ENCODE measurements around the gene TEP1.
A peak's percentile ranks its signal among the peaks of the same experiment; 100 is the strongest.
"Not testable (repeated sequence)": the region's sequence is repeated elsewhere in the genome, so short reads cannot be mapped to it uniquely, and the experiment has no call there.

TEP1 gene

GRCh38 chr14:20386276-20386855, 26.9 kb downstream of the TEP1 start:
- DNase-seq (ENCODE audit: low spot score), result no peak

DNA sequence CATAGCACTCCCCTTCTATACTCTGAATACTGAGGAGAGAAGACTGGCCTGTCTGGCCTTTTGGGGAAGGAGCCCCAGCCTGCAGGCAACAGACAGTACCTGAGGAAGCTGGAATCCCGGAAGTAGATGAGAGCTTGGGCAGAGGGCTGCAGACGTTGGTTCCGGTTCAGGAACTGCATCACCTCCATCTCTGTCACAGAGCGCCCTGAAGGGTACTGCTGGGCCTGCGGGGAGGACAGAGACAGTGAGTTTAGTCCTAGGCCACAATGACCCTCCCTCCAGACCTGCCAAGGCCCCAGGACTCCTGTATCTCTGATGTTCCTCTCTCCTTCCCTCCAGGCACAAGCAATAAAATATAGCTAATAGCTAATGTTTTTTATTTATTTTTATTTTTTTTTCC, 28.4 kb downstream of the TEP1 start:
- DNase-seq (ENCODE audit: low spot score), result no peak

GRCh38 chr14:20384321-20384720, 29.0 kb downstream of the TEP1 start:
- DNase-seq (ENCODE audit: low spot score), result no peak

GRCh38 chr14:20383636-20384035, 29.7 kb downstream of the TEP1 start:
- DNase-seq (ENCODE audit: low spot score), result no peak

GRCh38 chr14:20383032-20383431, 30.3 kb downstream of the TEP1 start:
- no peak for DNase-seq (ENCODE audit: low spot score)

GRCh38 chr14:20382526-20382925, 30.8 kb downstream of the TEP1 start:
- DNase-seq (ENCODE audit: low spot score), result no peak

GRCh38 chr14:20381341-20381740, 32.0 kb downstream of the TEP1 start:
- no peak for DNase-seq (ENCODE audit: low spot score)

- DNase-seq (ENCODE audit: low spot score), result no peak
Measured at GRCh38 chr14:20380681-20381080, 32.6 kb downstream of the TEP1 start.

GRCh38 chr14:20379743-20380142, 33.6 kb downstream of the TEP1 start:
- DNase-seq (ENCODE audit: low spot score), result no peak

GRCh38 chr14:20377171-20377570, 36.1 kb downstream of the TEP1 start:
- DNase-seq (ENCODE audit: low spot score), result no peak

GRCh38 chr14:20376071-20376588, 37.2 kb downstream of the TEP1 start:
- no peak for DNase-seq (ENCODE audit: low spot score)

GRCh38 chr14:20375471-20375870, 37.8 kb downstream of the TEP1 start:
- DNase-seq (ENCODE audit: low spot score), result no peak

DNA sequence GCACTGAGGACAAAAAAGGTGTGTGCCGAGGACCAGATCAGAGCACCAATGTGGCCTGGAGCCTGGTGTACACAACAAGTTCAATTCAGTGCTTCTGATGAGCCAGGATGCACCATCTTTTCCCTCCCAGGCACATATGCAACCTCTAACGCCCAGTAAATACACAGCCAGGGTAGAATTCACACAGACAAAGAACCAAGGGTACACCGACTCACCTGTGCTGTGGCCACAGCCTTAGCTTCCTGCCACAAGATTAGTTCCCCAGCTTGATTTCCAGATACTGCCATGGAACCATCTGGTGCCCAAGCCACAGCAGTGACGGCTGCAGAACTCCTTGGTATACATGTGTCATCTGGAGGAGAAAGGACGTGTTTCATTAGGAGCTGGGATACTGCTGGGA, 40.5 kb downstream of the TEP1 start:
- no peak for DNase-seq (ENCODE audit: low spot score)

- DNase-seq (ENCODE audit: low spot score), result no peak
Measured at GRCh38 chr14:20365928-20366327, 47.4 kb downstream of the TEP1 start.

DNA sequence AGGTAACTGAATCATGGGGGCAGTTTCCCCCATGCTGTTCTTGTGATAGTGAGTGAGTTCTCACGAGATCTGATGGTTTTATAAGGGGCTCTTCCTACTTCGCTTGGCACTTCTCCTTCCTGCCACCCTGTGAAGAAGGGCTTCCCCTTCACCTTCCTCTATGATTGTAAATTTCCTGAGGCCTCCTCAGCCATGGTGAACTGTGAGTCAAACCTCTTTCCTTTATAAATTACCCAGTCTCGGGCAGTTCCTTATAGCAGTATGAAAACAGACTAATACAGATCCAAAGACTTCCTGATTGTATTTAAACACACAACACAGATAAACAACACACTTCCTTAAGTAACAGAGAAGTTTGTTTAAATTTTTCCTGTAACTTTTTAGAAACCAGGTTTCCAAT, 54.8 kb downstream of the TEP1 start:
- DNase-seq (ENCODE audit: low spot score), result not testable (repeated sequence)

GRCh38 chr14:20356422-20356821, 56.9 kb downstream of the TEP1 start:
- DNase-seq (ENCODE audit: low spot score), result no peak

DNA sequence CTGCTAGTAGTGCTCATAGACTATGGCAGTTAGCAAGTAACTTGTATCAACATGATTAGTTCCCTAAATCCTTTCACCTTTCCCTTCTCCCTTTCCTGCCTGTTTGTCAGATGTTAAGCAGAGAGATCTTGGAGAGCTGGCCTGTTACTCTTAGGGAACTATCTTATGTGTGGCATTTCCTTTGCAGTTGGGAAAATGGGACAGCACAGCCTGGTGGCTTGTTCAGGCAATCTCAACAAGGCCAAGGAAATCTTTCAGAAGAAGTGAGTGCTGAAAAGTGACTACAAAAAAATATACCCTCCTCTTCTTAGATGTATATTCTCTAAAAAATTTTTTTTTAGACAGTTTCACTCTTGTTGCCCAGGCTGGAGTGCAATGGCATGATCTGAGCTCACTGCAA, 62.4 kb downstream of the TEP1 start:
- DNase-seq (ENCODE audit: low spot score), result no peak

GRCh38 chr14:20350282-20350681, 63.0 kb downstream of the TEP1 start:
- DNase-seq (ENCODE audit: low spot score), result no peak

DNA sequence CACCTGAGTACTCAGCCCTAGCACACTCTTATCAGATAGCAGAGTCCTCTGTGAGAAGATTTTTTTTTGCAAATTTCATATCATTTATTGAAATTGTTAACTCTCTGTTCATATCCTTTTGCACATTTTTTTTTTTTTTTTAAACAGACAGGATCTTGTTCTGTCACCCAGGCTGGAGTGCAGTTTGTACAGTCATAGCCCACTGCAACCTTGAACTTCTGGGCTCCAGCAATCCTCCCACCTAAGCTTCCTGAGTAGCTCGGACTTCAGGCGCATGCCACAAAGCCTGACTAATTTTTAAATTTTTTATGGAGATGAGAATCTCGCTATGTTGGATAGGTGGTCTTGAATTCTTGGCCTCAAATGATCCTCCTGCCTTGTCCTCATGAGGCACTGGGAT, 65.6 kb downstream of the TEP1 start:
- no peak for DNase-seq (ENCODE audit: low spot score)

- DNase-seq (ENCODE audit: low spot score), result no peak
Measured at GRCh38 chr14:20346713-20347112, 66.6 kb downstream of the TEP1 start.

GRCh38 chr14:20345366-20345765, 67.9 kb downstream of the TEP1 start:
- DNase-seq (ENCODE audit: low spot score), result no peak

GRCh38 chr14:20343862-20344220, 69.5 kb downstream of the TEP1 start:
- DNase-seq (ENCODE audit: low spot score), result no peak

DNA sequence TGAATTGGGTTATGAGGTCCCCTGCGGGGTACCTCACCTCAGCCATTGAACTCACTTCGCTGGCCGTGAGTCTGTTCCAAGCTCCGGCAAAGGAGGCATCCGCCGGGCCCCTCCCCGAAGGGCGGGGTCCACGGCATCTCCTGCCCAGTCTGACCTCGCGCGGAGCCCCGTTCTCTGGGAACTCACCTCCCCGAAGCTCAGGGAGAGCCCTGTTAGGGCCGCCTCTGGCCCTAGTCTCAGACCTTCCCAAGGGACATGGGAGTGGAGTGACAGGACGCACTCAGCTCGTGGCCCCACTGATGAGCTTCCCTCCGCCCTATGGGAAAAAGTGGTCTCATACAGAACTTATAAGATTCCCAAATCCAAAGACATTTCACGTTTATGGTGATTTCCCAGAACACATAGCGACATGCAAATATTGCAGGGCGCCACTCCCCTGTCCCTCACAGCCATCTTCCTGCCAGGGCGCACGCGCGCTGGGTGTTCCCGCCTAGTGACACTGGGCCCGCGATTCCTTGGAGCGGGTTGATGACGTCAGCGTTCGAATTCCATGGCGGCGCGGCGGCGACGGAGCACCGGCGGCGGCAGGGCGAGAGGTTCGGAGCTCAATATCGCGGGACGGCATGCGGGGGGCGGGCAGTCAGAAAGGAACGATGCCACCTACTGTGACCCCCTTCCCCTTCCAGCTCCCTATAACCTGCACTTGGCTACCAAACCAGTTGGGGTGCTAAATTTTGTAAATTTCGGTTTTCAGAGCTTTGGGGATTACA, 70.0 kb downstream of the TEP1 start, which contains the start of gene PARP2:
PARP2 (plus strand) TSS at position 544 of the 770 bp plus-strand sequence; CDS start at position 551, 7 bp downstream.
- DNase-seq (ENCODE audit: low spot score), result peak; percentile 99

DNA sequence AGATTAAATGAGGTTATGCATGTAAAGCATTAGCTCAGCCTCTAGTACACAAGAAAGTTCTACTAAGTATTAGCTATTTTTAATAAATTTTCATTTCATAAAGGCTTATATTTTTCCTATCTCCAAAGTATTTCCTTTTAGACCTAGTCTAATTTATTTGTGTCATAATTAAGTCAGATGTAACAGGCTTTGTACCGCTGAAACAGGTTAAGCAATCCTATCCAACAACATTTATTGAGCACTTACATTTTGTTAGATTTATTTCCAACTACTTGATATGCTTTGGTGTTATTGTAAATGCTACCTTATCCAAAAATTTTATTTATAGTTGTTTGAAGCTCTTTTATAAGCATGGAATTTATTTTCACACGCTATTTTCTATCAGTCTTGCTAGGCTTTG, 71.7 kb downstream of the TEP1 start:
- DNase-seq (ENCODE audit: low spot score), result no peak

All from globus pallidus (tissue), 1 donor.